GM12865 (cell line): ENCODE measurements around the gene SLC19A2.
A peak's percentile ranks its signal among the peaks of the same experiment; 100 is the strongest.

Source experiments
- DNase-seq: peaks from one replicate; pipeline ENCODE4 v3.0.0; 2010; ENCODE audit warnings: low read depth
- H3K4me3 ChIP-seq: 2 replicates; pipeline ENCODE4 v1.5.1; 2011; ENCODE audit warnings: mild to moderate bottlenecking, low read depth, low read length, control low read depth
- CTCF ChIP-seq: IDR thresholded peaks from 2 replicates; pipeline ENCODE4 v1.5.1; 2011; ENCODE audit warnings: low read length, control low read depth, low read depth, inconsistent platforms; ENCODE audit not compliant: insufficient read depth; ENCODE audit errors: missing control alignments

The SLC19A2 gene

DNA sequence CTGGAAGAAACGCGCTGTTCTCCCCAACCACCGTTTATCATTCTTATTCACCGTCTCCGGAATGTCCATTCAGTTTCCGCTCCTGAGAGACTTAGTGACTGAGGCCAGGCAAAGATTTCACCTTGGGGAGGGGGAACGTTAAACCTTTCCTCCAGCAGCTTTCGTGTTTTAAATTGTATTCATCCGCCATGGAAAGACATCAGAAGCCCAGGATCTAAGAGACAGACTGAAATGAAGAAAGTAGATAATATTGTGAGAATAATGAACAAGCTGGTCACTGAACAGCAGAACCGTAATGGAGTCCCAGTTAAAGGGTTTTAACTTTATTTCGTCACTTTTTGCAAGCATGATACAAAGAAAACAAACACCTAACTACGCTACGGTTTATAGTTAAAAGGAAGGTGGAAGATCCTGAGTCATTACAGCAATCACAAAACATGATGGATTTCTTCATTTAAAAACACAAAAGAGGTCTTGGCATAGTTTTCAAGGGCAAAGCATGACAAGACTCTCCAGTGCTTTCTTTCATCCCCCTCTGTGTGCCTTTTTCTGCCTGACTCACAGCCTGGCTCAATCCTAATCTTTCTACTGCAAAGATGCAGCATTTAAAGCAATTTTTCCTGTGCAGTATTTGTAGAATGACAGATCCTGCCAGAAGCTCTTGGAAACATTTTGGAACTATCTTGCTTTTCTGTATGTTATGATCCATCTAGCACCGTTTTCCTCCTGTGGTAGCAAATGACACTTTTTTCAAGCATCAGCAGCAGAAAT is 722 bp upstream of the SLC19A2 start:
- peak overlapping the region; percentile 85 for H3K4me3 ChIP-seq
- no peak for TF ChIP-seq CTCF
- DNase-seq, result no peak

GRCh38 chr1:169484683-169485430 is 887 bp downstream of the SLC19A2 start:
- H3K4me3 ChIP-seq, result peak overlapping the region; percentile 85
- TF ChIP-seq CTCF, result no peak
- DNase-seq, result peak; percentile 59

DNA sequence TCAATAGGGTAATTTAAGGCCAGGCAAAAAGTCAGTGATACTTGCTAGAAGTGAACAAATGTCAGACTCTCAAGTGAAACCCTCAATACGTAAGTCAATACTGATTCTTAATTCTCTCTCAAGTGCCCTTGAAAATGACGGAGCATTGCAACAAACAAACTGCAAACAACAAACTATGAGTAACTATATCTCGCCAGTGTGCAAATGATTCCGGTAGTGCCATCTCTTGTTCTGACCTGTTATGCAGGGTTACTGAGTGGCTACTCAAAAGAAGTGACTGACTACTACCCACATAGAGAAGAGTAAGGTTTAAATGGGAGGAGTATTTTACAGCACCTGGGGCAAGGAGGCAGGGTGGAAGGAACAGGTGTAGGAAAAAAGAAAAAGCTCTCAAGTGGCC is 1.6 kb downstream of the SLC19A2 start:
- no peak for TF ChIP-seq CTCF
- no peak for DNase-seq
- no peak overlapping the region for H3K4me3 ChIP-seq

DNA sequence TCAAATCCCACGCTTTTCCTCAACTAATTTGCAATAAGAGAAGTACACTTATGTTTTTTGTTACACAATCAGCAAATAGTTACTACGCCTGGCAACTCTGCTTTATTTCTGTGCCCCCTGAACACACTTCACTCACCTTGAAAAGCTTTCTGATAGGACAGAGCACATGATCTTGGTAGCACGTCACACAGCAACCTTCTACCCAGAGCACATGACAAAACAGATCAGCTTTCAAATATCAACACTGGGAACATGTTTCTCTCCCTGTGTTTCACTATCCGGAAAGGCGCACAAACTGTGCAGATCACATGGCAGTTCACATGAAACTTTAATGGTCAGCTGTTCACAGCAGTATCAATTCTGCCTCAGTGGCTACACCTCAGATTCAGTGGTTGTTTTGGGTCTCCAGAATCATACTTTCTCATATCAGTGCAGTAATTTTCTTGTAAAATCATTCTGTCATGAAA is 2.2 kb downstream of the SLC19A2 start:
- H3K4me3 ChIP-seq, result no peak overlapping the region
- no peak for TF ChIP-seq CTCF
- no peak for DNase-seq

DNA sequence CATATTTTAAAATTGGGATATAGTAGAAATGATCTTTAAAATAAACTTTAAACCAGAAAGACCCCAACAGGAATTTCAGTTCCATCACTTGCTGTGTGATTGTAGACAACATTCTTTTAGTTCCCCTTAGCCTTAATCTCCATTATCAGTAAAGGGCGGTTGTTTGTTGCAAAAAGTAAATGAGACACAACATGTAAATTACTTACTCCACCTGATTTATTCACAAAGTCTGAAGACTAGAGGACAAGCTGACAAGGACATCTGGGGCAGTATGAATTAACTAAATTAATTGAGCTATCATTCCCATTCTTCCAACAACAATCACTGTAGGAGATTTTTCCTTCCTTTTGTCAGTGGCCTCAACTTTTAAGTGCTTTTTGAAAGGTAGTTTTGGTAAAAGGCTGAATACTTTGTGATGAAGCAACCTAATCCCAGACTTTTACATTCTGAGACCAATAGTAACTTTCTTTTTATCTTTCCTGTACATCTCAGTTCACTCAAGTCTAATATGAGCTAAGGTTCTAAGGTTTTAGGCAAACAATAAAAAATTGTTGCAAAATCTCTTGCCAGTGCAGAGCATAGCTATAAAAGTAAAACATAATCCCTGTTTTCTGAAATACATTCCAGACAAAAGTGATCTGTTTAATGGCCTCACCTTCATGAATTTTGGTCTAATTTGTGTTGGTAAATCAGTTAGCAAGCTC is 6.2 kb downstream of the SLC19A2 start:
- DNase-seq, result no peak
- TF ChIP-seq CTCF, result no peak
- H3K4me3 ChIP-seq, result no peak overlapping the region

DNA sequence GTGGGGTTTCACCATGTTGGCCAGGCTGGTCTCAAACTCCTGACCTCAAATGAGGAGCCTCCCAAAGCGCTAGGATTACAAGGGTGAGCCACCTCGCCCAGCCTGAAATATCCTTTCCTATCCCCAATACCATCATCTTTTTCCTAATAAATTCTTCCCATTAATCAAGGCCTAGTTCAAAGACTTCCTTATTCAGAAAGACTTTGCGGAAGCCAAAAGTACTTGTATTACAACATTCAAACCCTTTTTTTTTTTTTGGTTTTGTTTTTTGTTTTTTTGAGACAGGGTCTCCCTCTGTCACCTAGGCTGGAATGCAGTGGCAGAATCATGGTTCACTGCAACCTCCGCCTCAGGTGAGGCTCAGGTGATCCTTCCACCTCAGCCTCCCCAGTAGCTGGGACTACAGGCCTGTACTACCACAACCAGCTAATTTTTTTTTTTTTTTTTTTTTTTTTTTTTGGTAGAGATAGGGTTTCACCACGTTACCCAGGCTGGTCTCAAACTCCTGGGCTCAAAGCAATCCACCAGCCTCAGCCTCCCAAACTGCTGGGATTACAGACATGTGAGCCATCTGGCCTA is 7.6 kb downstream of the SLC19A2 start:
- no peak for DNase-seq
- no peak for TF ChIP-seq CTCF
- no peak overlapping the region for H3K4me3 ChIP-seq
